GM20000 (cell line): ENCODE measurements around the gene CRYBG2.
A peak's percentile ranks its signal among the peaks of the same experiment; 100 is the strongest.
"Not testable (repeated sequence)": the region's sequence is repeated elsewhere in the genome, so short reads cannot be mapped to it uniquely, and the experiment has no call there.

Source experiments
- DNase-seq: peaks from one replicate; pipeline ENCODE4 v3.0.0; 2012; ENCODE audit warnings: low spot score
- CTCF ChIP-seq: IDR thresholded peaks from 2 replicates; pipeline ENCODE4 v1.5.1; 2012; ENCODE audit warnings: mild to moderate bottlenecking, control low read depth; ENCODE audit errors: extremely low read depth, missing control alignments

Gene CRYBG2

GRCh38 chr1:26389604-26390247 is 35.8 kb upstream of the CRYBG2 start:
- no peak for TF ChIP-seq CTCF
- DNase-seq = no peak

- no peak for TF ChIP-seq CTCF
- no peak for DNase-seq
Observed at GRCh38 chr1:26388791-26389445, 35.0 kb upstream of the CRYBG2 start.

- no peak for DNase-seq
- no peak for TF ChIP-seq CTCF
Observed at GRCh38 chr1:26387447-26387846, 33.5 kb upstream of the CRYBG2 start.

GRCh38 chr1:26385063-26385462 is 31.1 kb upstream of the CRYBG2 start:
- DNase-seq = not testable (repeated sequence)

GRCh38 chr1:26384076-26384475 is 30.1 kb upstream of the CRYBG2 start:
- no peak for TF ChIP-seq CTCF
- no peak for DNase-seq

GRCh38 chr1:26378879-26379251 is 24.9 kb upstream of the CRYBG2 start:
- TF ChIP-seq CTCF = no peak
- no peak for DNase-seq

GRCh38 chr1:26378088-26378878 is 24.4 kb upstream of the CRYBG2 start:
- peak; percentile 84 for DNase-seq
- TF ChIP-seq CTCF = no peak

GRCh38 chr1:26376050-26376449 is 22.1 kb upstream of the CRYBG2 start:
- no peak for TF ChIP-seq CTCF
- DNase-seq = no peak
